IPS-NIHi7 (cell line): ENCODE data around the gene PPP1R18.
A peak's percentile ranks its signal among the peaks of the same experiment; 100 is the strongest.
"Not testable (repeated sequence)": the region's sequence is repeated elsewhere in the genome, so short reads cannot be mapped to it uniquely, and the experiment has no call there.

Experiments used
- DNase-seq: peaks from one replicate; pipeline ENCODE4 v3.0.0; 2012; ENCODE audit warnings: mixed read lengths; ENCODE audit errors: extremely low spot score

The PPP1R18 gene, protein sequence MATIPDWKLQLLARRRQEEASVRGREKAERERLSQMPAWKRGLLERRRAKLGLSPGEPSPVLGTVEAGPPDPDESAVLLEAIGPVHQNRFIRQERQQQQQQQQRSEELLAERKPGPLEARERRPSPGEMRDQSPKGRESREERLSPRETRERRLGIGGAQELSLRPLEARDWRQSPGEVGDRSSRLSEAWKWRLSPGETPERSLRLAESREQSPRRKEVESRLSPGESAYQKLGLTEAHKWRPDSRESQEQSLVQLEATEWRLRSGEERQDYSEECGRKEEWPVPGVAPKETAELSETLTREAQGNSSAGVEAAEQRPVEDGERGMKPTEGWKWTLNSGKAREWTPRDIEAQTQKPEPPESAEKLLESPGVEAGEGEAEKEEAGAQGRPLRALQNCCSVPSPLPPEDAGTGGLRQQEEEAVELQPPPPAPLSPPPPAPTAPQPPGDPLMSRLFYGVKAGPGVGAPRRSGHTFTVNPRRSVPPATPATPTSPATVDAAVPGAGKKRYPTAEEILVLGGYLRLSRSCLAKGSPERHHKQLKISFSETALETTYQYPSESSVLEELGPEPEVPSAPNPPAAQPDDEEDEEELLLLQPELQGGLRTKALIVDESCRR

DNA sequence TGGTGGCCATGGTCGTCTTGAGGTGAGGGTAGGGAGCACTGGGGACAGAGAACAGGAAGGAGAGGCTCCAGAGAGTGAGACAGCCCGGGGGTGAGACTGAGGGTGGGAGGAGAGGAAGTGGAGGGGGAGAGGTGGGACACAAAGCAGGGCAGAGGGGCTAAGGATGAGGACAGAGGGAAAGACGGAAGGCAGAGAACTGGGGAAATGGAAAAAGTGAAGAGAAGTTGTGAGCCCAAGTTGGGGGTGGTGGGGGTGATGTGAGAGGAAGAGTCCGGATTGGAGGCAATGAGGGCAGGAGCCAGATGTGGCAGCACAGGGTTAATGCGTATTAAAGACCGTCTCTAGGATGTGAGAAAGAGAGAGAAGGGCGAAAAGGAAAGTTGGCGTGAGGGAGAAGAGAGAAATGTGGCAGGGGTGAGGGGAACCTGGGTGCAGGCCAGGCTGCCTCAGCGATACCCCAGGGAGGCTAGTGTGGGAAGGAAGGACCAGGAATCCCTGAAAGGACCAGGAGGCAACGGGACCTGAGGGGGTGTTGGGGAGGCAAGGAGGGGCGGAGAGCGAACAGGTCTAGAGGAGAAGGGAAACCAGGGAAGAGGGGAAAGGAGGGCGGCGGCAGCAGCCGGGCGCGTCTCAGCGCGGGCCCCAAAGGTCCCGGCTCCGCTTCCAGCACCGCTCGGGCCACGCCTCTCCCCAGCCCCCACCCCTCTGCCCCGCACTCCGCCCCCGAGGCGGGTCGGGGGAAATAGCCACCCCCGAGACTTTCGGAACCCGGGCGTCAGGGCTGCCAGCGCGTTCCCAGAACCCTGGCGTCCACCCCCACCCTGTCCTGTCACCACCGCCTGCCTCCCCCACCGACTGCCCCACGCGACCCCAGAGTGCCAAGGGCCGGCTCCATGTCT lies at the start of gene PPP1R18:
PPP1R18 (minus strand) TSS at position 637 of the 899 bp plus-strand sequence; CDS start at position 10, 627 bp downstream.
- DNase-seq, result peak; percentile 68

DNA sequence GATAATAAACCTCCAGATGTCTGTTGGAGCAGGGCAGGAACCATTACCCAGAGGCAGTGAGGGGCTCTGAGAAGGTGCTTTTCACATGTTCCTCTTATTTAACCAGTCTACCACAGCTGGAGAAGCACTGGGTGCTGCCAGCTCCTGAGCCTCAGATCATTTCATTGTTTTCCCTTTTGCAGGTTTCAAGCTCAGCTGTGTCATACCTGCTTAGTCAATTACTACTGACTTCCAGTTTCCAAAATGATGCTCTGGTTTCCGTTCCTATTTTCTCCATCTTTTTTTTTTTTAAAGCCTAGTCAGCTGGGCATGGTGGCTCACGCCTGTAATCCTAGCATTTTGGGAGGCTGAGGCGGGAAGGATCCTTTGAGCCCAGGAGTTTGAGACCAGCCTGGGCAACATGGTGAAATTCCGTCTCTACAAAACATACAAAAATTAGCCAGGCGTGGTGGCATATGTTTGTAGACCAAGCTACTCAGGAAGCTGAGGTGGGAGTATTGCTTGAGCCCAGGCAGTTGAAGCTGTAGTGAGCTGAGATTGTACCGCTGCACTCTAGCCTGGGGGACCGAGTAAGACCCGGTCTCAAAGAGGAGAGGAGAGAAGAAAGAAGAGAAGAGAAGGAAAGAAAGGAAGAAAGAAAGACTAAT lies 49.3 kb upstream of the PPP1R18 start:
- no peak for DNase-seq

DNA sequence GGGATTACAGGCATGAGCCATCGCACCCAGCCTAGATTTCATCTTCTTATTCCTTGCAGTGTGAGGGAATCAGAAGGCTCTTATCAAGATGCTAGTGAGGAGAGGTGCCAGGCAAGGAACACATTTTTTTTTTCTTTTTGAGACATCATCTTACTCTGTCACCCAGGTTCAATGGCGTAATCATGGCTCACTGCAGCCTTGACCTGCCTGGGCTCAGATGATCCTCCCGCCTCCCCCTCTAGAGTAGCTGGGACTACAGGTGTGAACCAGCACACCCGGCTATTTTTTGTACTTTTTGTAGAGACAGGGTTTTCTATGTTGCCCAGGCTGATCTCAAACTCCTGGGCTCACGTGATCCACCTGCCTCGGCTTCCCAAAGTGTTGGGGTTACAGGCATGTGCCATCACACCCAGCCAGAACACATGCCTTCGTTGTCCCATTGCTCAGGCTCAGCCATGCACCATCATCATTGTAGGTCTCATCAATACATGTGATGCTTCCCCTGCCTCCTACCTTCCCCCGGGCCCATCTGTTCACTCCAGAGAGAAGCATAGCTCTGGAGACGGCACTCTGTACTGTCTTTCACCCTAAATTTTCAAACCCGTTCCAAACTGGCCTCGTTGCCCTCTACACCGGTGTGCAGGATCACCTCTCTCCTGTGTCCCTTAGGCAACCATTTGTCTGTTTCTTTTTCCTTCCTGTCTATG lies 45.9 kb upstream of the PPP1R18 start:
- DNase-seq, result no peak

DNA sequence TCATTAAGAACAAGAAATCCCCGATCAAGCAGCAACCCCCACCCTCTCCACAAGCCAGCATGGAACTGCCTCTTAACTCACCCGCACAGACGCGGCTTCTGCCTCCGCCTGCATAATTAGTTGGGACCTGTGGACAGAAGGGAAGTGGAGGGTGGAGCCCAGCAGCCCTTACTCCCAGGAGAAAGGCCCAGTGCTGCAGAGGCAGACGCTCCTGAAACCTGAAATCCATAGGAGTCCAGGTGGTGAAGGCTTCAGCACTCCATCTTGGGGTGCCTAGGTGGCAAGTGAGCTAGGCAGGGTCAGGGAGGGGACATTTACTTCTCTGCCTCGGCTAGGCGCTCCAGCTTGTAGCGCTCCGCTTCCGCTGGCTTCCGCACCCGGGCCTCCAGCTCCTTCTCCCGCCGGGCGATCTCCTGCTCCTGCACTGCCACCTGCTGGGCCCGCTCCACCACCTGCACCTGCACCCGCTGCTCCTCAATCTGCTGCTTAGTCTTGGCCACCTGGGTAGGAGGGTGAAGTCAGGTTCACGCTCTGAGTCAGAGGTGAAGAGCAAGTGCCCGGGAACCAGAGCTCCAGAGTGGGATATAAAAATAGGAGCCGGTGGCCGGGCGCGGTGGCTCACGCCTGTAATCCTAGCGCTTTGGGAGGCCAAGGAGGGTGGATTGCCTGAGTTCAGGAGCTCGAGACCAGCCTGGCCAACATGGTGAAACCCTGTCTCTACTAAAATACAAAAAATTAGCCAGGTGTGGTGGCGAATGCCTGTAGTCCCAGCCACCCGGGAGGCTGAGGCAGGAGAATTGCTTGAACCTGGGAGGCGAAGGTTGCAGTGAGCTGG lies 44.4 kb upstream of the PPP1R18 start:
- DNase-seq, result peak; percentile 76

DNA sequence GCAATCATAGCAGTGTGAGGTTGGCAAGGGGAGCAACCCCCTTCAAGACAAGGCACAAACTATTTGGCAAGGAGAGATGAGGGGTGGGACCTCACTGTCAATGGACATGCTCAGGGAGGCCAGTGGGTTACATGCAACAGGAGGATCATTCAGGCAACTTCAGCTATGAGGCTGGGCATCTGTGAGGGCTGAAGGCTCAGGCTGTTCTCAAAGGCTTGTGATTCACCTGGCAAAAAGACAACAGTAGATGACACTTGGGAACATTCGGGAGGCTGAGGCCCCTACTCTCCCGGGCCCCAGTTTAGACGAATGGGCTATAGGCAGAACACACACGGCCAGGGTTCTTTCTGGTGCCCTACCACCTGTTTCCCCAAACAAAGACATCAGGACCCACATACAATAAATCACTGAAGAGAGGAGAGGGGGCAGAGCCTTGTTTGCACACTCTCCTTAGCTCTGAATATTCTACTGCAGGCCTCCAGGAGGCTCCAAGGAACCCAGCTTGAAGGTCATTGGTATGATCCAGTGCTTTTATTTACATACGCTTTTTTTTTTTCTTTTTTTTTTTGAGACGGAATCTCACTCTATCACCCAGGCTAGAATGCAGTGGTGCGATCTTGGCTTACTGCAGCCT lies 41.6 kb upstream of the PPP1R18 start:
- no peak for DNase-seq

DNA sequence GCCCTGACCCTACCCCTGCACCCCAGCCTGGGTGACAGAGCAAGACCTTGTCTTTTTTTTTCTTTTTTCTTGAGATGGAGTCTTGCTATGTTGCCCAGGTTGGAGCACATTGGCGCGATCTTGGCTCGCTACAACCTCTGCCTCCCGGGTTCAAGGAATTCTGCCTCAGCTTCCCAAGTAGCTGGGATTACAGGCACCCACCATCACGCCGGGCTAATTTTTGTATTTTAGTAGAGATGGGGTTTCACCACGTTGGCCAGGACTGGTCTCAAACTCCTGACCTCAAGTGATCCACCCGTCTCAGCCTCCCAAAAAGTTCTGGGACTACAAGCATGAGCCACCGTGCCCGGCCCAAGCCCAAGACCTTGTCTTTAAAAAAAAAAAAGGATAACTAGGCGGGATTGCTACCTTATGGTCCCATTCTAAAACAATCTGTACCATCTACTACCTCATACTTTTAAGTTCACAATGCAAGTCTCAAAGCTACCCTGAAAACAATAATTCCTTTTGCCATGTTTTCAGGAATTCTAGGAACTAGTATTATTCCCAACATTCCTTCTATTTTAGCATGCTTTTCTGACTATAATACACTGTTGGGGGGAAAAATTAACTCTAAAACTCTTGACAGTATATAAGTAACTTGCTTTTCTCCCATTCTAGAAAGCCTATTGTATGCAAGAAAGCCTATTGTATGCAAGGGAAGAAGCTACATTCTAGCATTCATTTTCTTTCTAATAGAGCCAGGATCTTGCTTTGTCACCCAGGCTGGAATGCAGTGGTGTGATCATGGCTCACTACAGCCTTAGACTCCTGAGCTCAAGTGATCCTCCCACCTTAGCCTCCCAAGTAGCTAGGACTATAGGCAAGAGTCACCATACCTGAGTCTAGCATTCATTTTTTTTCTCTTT lies 40.3 kb upstream of the PPP1R18 start:
- DNase-seq, result no peak

DNA sequence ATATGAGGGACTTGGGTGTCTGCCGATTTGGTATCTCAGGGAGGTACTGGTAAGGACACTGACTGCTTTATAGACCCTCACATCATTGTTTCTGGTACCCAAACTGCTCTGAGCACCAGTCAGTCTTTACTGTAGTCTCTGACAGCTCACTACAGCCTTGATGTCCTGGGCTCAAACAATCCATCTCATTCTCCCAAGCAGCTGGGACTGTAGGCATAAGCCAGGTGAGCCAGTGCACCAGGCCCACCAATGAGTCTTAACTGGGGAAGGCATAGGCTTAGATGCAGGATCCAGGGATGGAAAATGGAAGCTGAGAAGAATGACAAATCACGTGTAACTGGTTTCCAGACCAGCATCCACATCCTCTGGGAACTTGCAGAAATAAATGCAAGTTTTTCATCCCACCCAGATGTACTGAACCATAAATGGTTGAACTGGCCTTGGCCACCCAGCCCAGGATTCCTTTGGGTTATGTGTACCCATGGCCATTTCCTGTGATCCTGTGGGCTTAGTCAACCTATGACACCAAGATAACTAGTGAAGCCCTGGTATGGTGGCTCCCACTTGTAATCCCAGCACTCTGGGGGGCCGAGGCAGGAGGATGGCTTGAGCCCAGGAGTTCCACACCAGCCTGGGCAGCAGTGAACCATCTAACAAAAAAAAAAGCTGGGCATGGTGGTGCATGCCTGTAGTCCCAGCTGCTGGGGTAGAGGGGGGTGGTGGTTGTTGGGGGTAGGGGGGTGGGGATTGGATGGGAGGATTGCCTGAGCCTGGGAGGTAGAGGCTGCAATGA lies 39.5 kb upstream of the PPP1R18 start:
- no peak for DNase-seq

DNA sequence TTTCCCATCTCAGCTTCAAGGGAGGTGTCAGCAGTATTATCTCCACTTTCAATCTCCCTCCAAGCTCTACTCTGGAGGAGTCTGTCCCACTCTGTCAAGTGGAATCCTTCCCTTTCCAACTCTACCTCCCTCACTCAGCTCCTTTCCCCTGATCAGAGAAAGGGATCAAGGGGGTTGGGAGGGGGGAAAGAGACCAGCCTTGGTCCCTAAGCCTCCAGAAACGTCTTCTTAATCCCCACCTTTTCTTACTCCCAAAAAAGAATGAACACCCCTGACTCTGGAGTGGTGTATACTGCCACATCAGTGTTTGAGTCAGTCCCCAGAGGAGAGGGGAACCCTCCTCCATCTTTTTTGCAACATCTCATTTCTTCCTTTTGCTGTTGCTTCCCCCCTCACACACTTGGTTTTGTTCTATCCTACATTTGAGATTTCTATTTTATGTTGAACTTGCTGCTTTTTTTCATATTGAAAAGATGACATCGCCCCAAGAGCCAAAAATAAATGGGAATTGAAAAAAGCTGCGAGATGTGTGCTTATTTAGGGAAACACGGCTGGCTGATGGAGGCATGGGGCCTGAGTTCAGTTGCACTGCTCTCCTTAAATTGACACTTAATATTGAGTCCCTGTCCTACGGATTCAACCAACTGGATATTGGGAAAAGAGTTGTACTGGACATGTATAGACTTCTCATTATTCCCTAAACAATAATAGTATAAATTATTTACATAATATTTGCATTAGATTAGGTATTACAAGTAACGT lies 38.6 kb upstream of the PPP1R18 start:
- DNase-seq, result no peak

DNA sequence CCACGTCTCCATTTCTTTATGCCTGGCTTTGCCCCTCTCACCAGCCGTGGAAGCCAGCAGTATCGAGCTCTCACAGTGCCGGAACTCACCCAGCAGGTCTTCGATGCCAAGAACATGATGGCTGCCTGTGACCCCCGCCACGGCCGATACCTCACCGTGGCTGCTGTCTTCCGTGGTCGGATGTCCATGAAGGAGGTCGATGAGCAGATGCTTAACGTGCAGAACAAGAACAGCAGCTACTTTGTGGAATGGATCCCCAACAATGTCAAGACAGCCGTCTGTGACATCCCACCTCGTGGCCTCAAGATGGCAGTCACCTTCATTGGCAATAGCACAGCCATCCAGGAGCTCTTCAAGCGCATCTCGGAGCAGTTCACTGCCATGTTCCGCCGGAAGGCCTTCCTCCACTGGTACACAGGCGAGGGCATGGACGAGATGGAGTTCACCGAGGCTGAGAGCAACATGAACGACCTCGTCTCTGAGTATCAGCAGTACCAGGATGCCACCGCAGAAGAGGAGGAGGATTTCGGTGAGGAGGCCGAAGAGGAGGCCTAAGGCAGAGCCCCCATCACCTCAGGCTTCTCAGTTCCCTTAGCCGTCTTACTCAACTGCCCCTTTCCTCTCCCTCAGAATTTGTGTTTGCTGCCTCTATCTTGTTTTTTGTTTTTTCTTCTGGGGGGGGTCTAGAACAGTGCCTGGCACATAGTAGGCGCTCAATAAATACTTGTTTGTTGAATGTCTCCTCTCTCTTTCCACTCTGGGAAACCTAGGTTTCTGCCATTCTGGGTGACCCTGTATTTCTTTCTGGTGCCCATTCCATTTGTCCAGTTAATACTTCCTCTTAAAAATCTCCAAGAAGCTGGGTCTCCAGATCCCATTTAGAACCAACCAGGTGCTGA lies 37.6 kb upstream of the PPP1R18 start:
- DNase-seq, result not testable (repeated sequence)

DNA sequence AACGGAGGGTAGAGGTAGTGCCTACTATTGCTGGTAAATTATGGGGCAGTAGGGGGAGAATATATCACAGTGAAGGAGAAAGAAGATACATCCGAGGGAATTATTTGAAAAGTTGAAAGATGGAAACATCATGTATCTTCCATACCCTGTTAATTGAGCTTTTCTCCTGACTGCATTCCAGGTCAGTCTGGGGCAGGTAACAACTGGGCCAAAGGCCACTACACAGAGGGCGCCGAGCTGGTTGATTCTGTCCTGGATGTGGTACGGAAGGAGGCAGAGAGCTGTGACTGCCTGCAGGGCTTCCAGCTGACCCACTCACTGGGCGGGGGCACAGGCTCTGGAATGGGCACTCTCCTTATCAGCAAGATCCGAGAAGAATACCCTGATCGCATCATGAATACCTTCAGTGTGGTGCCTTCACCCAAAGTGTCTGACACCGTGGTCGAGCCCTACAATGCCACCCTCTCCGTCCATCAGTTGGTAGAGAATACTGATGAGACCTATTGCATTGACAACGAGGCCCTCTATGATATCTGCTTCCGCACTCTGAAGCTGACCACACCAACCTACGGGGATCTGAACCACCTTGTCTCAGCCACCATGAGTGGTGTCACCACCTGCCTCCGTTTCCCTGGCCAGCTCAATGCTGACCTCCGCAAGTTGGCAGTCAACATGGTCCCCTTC lies 36.9 kb upstream of the PPP1R18 start:
- DNase-seq, result not testable (repeated sequence)

DNA sequence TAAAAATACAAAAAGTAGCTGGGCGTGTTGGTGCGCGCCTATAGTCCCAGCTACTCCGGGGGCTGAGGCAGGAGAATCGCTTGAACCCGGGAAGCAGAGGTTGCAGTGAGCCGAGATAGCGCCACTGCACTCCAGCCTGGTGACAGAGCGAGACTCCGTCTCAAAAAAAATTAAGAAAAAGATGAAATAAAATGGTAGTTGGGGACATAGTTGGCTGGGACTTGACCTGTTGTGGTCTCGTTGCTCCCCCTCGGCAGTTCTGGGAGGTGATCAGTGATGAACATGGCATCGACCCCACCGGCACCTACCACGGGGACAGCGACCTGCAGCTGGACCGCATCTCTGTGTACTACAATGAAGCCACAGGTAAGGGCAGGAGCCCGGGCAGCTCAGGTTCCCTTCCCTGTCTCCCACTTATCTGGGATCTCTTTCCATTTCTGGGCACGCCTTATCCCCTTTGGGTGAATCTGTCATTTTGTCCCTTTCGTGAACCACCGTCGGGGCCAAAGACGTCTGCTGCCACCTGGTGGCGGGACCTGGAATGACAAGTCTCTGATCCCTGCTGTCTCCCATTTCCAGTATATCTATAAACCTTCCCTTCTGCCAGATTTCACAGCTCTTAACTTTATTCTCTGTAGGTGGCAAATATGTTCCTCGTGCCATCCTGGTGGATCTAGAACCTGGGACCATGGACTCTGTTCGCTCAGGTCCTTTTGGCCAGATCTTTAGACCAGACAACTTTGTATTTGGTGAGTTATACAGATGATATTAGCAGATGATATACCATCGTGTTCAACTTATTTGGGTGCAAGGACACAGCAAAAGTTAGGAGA lies 36.1 kb upstream of the PPP1R18 start:
- peak; percentile 50 for DNase-seq

DNA sequence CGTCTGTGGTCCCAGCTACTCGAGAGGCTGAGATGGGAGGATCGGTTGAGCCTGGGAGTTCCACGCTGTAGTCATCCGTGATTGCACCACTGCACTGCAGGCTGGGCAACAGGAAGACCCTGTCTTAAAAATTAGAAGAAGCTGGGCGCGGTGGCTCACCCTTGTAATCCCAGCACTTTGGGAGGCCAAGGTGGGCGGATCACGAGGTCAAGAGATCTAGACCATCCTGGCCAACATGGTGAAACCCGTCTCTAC lies 35.5 kb upstream of the PPP1R18 start:
- not testable (repeated sequence) for DNase-seq

DNA sequence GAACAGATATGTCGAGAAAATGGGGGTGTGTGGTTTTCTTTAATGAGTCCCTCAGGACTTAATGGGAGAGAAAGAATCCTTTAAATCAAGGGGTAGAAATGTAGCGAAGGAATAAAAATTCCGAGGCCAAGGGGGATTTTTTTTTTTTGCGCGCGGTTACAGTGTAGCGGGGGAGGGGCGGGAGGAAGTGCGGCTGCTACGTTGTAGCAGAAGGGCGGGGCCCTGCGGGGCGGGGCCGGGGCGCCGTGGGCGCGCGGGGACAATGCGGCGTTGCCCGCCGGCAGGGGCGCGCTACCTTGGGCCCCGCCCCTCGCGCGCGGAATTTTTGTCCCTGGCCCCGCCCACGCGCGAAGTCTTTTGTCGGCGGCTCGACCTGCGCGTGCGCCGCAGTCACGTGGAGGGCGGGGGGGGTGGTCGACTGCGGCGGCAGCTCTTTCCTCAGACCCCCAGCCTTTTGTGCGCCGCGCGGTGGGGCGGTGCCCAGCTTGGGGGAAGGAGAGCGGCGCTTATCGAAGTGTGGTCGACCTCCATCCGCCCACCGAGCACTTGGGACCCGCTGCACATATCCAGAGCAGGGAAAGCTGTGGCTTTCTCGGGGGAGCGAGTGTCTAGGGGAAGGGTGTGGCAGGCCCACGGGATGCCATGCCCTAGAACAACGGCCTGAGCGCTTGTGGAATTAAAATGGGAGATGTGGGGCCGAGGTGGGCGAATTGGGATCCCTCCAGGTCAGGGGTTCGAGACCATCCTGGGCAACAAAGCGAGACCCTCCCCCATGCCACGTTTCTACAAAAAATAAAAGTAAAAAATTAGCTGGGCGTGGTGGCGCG lies 35.0 kb upstream of the PPP1R18 start:
- peak; percentile 75 for DNase-seq

DNA sequence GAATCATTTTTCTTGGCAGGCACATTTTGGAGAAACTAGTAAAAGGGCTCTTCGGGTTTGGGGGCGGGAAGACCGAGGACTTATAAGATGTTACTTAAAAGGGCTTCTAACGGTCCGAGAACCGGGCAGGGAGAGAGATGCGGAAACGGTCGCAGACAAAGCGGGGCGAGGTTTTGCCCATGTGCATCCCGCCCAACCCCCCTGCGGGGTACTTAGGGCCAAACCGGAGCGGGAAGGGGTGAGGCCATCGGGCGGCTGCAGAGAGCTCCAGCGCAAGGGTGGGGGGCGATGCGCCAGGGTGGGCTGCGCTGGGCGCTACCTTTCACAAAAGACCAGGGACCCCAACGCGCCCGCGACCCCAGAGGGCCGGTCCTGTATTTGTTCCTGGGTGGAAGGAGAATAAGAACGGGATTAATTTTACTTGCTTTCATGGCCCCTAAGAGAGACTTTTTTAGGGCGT lies 34.3 kb upstream of the PPP1R18 start:
- DNase-seq, result no peak
